Fibroblast of lung (primary cell): Measurements from ENCODE around the gene MEFV.

Experiments
- CTCF ChIP-seq, 2 donors: IDR thresholded peaks in 1 of 2; conservative IDR thresholded peaks in 1 of 2; 1 replicate in 1 of 2; 2 replicates in 1 of 2; pipeline ENCODE4 v1.5.1; 2011 to 2012; ENCODE audit warnings: low read length in 2 of 2, control low read depth in 1 of 2, inconsistent platforms in 1 of 2, low read depth in 1 of 2, mild to moderate bottlenecking in 1 of 2
- EZH2 ChIP-seq: IDR thresholded peaks from 2 replicates; pipeline ENCODE4 v1.5.1; 2012; ENCODE audit warnings: low read length, control low read depth, mild to moderate bottlenecking; ENCODE audit errors: missing control alignments

GRCh38 chr16:3268294-3268693, 11.9 kb upstream of the MEFV start:
- TF ChIP-seq CTCF (conservative IDR thresholded peaks at IDR 0.05 in 1 of 2, IDR thresholded peaks at IDR 0.05 in 1 of 2; ENCODE audit: low read depth in 1 of 2, low read length in 2 of 2) (no peak), EZH2 (no peak)
